K562 (cell line): ENCODE data around the gene ENKUR. TPM values are rescaled to one million over a fixed set of nuclear protein-coding genes. Genes with fewer than 3 reads are reported as not detected.

Source experiments
- MAZ ChIP-seq, 2 experiments: fragments of 450-650 bp in 1 of 2; sonication (generic) in 1 of 2; formaldehyde crosslinking; IDR thresholded peaks in 1 of 2; conservative IDR thresholded peaks in 1 of 2; 2 replicates each; pipeline versions ENCODE4 v1.4.0 to v1.5.0; 2020; ENCODE audit warnings: mild to moderate bottlenecking in 1 of 2, missing genetic modification reagents in 1 of 2
- NFE2L1 ChIP-seq: fragments of 450-650 bp; IDR thresholded peaks from 2 replicates; pipeline ENCODE4 v1.6.1; 2016; ENCODE audit warnings: missing genetic modification characterization, low read depth, mild to moderate bottlenecking, missing compliant biosample characterization, moderate library complexity, borderline replicate concordance
- NR2C2 ChIP-seq, 2 experiments: fragments of 200-800 bp in 1 of 2; sonication (Bioruptor generic) in 1 of 2; sonication (generic) in 1 of 2; formaldehyde crosslinking in 1 of 2; IDR thresholded peaks; 2 replicates each; pipeline versions ENCODE4 v1.6.1 to v1.8.0; 2016 to 2022; ENCODE audit warnings: mild to moderate bottlenecking in 1 of 2, missing compliant biosample characterization in 1 of 2, missing genetic modification characterization in 1 of 2, missing genetic modification reagents in 1 of 2
- NR2F6 ChIP-seq: fragments of 450-650 bp; formaldehyde crosslinking; IDR thresholded peaks from 2 replicates; pipeline ENCODE4 v1.4.0; 2020; ENCODE audit warnings: mild to moderate bottlenecking
- PHB ChIP-seq: fragments of 250-450 bp; sonication (Bioruptor Pico); IDR thresholded peaks from 2 replicates; pipeline ENCODE4 v1.5.0; 2021
- PRMT5 ChIP-seq: sonication (generic); formaldehyde crosslinking; IDR thresholded peaks from 2 replicates; pipeline ENCODE4 v1.5.0; 2020; ENCODE audit warnings: missing genetic modification reagents
- RBM34 ChIP-seq: fragments of 200-400 bp; formaldehyde crosslinking; IDR thresholded peaks from 2 replicates; pipeline ENCODE4 v1.6.1; 2018; ENCODE audit warnings: low read length, borderline replicate concordance; ENCODE audit not compliant: insufficient read depth
- TOE1 ChIP-seq, 2 experiments: fragments of 450-650 bp in 1 of 2; sonication (generic) in 1 of 2; formaldehyde crosslinking in 1 of 2; IDR thresholded peaks; 2 replicates each; pipeline versions ENCODE4 v1.7.1 to v1.8.0; 2016 to 2022; ENCODE audit warnings: borderline replicate concordance in 2 of 2, mild to moderate bottlenecking in 2 of 2, antibody characterized with exemption in 1 of 2, inconsistent platforms in 1 of 2, low read depth in 1 of 2, missing genetic modification reagents in 1 of 2, moderate library complexity in 1 of 2
- ZNF609 ChIP-seq: sonication (generic); formaldehyde crosslinking; IDR thresholded peaks from 2 replicates; pipeline ENCODE4 v1.8.1; 2023; ENCODE audit warnings: missing genetic modification reagents, mild to moderate bottlenecking, borderline replicate concordance
- polyA plus RNA-seq, 8 experiments: library from polyadenylated mRNA; depleted of rRNA in 4 of 8; stranded (reverse) in 5 of 8; unstranded in 3 of 8; fragments of >200 nt; fragmentation: Nextera tagmentation in 2 of 8; fragmentation: Illumina TruSeq in 1 of 8; extraction: Ambion mirVana in 2 of 8; extraction: Trizol in 1 of 8; gene quantifications; 2 replicates each; pipeline versions ENCODE4 v1.2.1 to v1.2.3, GENCODE V29; 2011 to 2014; ENCODE audit warnings: inconsistent platforms in 1 of 8, missing spikeins in 1 of 8
- total RNA-seq, 7 experiments: library from RNA; depleted of rRNA in 6 of 7; stranded (reverse); fragments of >200 nt in 6 of 7; fragmentation: Illumina TruSeq in 2 of 7; extraction: Trizol in 2 of 7; gene quantifications; 2 replicates each; pipeline versions ENCODE4 v1.2.1 to v1.2.3, GENCODE V29; 2011 to 2021; ENCODE audit warnings: low replicate concordance in 1 of 7

The ENKUR gene
- total and polyA plus RNA-seq, 9 of the 15 experiments (the other 6 are each of a cell fraction or from before 2014, with no cell fraction given) = 0.06 to 0.46 (median 0.20) TPM

DNA sequence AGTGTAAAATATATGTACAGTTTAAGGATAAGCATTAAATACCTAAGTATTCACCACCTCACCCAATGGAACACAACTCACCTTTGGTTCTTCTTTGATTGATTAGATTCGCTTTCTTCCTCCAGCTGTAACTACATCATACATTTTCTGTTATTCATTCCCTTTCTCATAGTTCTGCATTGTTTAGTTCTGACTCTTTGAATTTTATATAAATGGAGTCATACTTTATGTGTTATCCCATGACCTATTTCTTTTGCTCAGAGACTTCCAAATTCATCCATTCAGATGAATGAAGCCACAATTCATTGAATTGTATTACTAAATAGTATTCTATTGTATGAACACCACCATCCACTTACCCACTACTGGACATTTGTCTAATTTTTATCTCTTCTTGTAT lies 12.8 kb upstream of the ENKUR start (continued):
- TF ChIP-seq ZNF609 (no peak), NR2F6 (CRISPR knock-in tag) (no peak), NR2C2 (CRISPR knock-in tag; IDR thresholded peaks at IDR 0.05) (no peak), NR2C2 (tag; IDR thresholded peaks at IDR 0.05) (no peak), TOE1 (IDR thresholded peaks at IDR 0.05; ENCODE audit: borderline replicate concordance) (no peak), TOE1 (CRISPR knock-in tag; IDR thresholded peaks at IDR 0.05; ENCODE audit: borderline replicate concordance, low read depth) (no peak), NFE2L1 (tag) (no peak), MAZ (CRISPR knock-in tag; conservative IDR thresholded peaks at IDR 0.05 in 1 of 2, IDR thresholded peaks at IDR 0.05 in 1 of 2) (no peak), RBM34 (no peak), PHB (CRISPR knock-in tag) (no peak), PRMT5 (no peak)
